Purkinje cell (primary cell): ENCODE data around the gene EIF2D. TPM values are rescaled to one million over a fixed set of nuclear protein-coding genes. Genes with fewer than 3 reads are reported as not detected.

ENCODE experiments used
- polyA plus RNA-seq: library from polyadenylated mRNA; unstranded; fragments of >200 nt; fragmentation: Nextera tagmentation; gene quantifications from 2 replicates; pipeline ENCODE4 v1.2.1, GENCODE V29; 2014

Gene EIF2D, protein sequence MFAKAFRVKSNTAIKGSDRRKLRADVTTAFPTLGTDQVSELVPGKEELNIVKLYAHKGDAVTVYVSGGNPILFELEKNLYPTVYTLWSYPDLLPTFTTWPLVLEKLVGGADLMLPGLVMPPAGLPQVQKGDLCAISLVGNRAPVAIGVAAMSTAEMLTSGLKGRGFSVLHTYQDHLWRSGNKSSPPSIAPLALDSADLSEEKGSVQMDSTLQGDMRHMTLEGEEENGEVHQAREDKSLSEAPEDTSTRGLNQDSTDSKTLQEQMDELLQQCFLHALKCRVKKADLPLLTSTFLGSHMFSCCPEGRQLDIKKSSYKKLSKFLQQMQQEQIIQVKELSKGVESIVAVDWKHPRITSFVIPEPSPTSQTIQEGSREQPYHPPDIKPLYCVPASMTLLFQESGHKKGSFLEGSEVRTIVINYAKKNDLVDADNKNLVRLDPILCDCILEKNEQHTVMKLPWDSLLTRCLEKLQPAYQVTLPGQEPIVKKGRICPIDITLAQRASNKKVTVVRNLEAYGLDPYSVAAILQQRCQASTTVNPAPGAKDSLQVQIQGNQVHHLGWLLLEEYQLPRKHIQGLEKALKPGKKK
- polyA plus RNA-seq = 4.7 and 7.3 TPM in 2 replicates

GRCh38 chr1:206612129-206612876, at the start of gene EIF2D:
Gene EIF2D (minus strand): TSS chr1:206612465. CDS start chr1:206612342, 123 bp downstream.

GRCh38 chr1:206635080-206635977, 23.1 kb upstream of the EIF2D start, which contains the start of gene DYRK3:
Gene DYRK3 (plus strand): TSS chr1:206635536. CDS start chr1:206635704, 168 bp downstream.

Other genes with a start within 250 kb of the EIF2D start
- gene IKBKE, start 142.0 kb downstream of the EIF2D start, polyA plus RNA-seq = 1.6 and 4.5 TPM in 2 replicates
- 4.4 and 5.6 TPM in 2 replicates for gene RASSF5, start 104.9 kb downstream of the EIF2D start, polyA plus RNA-seq
- gene DYRK3, start 23.1 kb upstream of the EIF2D start, polyA plus RNA-seq = 10.1 and 12.6 TPM in 2 replicates
- 1.9 and 3.0 TPM in 2 replicates for gene MAPKAPK2, start 72.4 kb upstream of the EIF2D start, polyA plus RNA-seq
- gene IL19, start 158.3 kb upstream of the EIF2D start, polyA plus RNA-seq = not detected in 2 replicates
- not detected in 2 replicates for gene IL10, start 160.0 kb upstream of the EIF2D start, polyA plus RNA-seq